HepG2 (cell line): ENCODE data around the gene THSD8. TPM values are rescaled to one million over a fixed set of nuclear protein-coding genes. Genes with fewer than 3 reads are reported as not detected.

ENCODE experiments used
- NCOR1 ChIP-seq: fragments of 200-600 bp; sonication (generic); IDR thresholded peaks from 2 replicates; pipeline ENCODE4 v1.7.0; 2017; ENCODE audit warnings: antibody characterized with exemption, low read length, borderline replicate concordance
- NFATC3 ChIP-seq: sonication (generic); formaldehyde crosslinking; IDR thresholded peaks from 2 replicates; pipeline ENCODE4 v1.5.1; 2020; ENCODE audit warnings: mild to moderate bottlenecking, missing genetic modification reagents
- NR2F1 ChIP-seq, 2 experiments: fragments of 450-650 bp in 1 of 2; formaldehyde crosslinking in 1 of 2; IDR thresholded peaks; 2 replicates each; pipeline versions ENCODE4 v1.5.0 to v1.6.1; 2016 to 2020; ENCODE audit warnings: mild to moderate bottlenecking in 1 of 2, missing compliant biosample characterization in 1 of 2, missing genetic modification reagents in 1 of 2, moderate library complexity in 1 of 2
- ZFP82 ChIP-seq: sonication (generic); formaldehyde crosslinking; IDR thresholded peaks from 2 replicates; pipeline ENCODE4 v1.5.1; 2020; ENCODE audit warnings: mild to moderate bottlenecking, missing genetic modification reagents, borderline replicate concordance
- ZNF589 ChIP-seq: sonication (generic); formaldehyde crosslinking; conservative IDR thresholded peaks from 2 replicates; pipeline ENCODE4 v1.8.0; 2022; ENCODE audit warnings: mild to moderate bottlenecking, moderate library complexity, missing genetic modification reagents
- ZNF878 ChIP-seq: sonication (generic); formaldehyde crosslinking; IDR thresholded peaks from 2 replicates; pipeline ENCODE4 v1.8.1; 2023; ENCODE audit warnings: mild to moderate bottlenecking, missing genetic modification reagents, moderate library complexity
- polyA plus RNA-seq, 8 experiments: library from polyadenylated mRNA; depleted of rRNA in 3 of 8; stranded (reverse) in 7 of 8; unstranded in 1 of 8; fragments of >200 nt; fragmentation: Illumina TruSeq in 4 of 8; extraction: Trizol in 4 of 8; gene quantifications; 2 replicates each; pipeline versions ENCODE4 v1.2.1 to v1.2.3, GENCODE V29; 2011 to 2016; ENCODE audit warnings: low read depth in 4 of 8, missing spikeins in 1 of 8, mixed read lengths in 1 of 8; ENCODE audit not compliant: insufficient read depth in 1 of 8
- total RNA-seq, 5 experiments: library from RNA; depleted of rRNA; stranded (reverse); fragments of >200 nt; fragmentation: Illumina TruSeq; extraction: Trizol; gene quantifications; 2 replicates each; pipeline ENCODE4 v1.2.3, GENCODE V29; 2016; ENCODE audit warnings: low read depth in 1 of 5
- TF ChIP-seq, protein P1 (sequence below): sonication (generic); formaldehyde crosslinking; IDR thresholded peaks from 2 replicates; pipeline ENCODE4 v1.4.0; 2020; ENCODE audit warnings: missing genetic modification reagents
- TF ChIP-seq, protein P2 (sequence below): sonication (generic); formaldehyde crosslinking; IDR thresholded peaks from 2 replicates; pipeline ENCODE4 v1.8.0; 2022; ENCODE audit warnings: mild to moderate bottlenecking, missing genetic modification reagents, borderline replicate concordance
- TF ChIP-seq, protein P3 (sequence below): IDR thresholded peaks from 2 replicates; pipeline ENCODE4 v1.6.1; 2016; ENCODE audit warnings: mild to moderate bottlenecking

Gene THSD8
- total and polyA plus RNA-seq, 2 of the 13 experiments (the other 11 are each of a cell fraction or from before 2014, with no cell fraction given): 4.8 to 14.9 TPM

DNA sequence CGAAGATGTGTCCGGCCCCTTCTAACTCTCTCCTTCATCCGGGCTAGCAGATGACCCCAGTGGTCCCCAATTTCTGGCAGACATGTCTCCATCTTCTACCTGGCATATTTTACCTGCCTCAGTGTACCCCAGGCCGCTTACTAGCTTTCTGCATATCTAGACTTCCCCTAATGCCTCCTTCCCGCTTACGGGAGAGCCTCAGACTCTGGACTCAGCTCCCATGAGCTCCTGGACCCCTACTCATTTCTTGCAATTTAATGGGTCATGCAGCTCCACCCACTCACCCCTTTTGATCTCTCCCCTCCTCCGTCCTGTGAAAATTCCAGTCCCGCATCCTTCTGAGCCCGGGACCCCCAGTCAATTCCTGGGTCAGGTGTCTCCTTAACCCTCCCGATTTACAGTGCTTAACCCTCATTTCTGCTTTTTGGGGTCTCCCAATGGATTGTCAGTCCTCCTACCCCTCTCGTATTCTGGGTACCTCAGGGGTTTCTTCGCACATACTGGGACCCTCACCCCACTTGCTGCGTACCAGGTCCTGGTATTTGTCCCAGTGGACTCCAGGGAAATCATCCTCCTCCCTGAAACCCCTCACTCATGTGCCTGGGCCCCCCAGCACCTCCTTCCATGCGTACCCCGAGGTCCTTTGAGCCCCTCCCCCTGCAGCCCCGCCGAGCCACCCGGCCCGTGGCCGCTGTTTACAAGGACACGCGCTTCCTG lies 11.1 kb upstream of the THSD8 start (continued):
- TF ChIP-seq, protein P1, sequence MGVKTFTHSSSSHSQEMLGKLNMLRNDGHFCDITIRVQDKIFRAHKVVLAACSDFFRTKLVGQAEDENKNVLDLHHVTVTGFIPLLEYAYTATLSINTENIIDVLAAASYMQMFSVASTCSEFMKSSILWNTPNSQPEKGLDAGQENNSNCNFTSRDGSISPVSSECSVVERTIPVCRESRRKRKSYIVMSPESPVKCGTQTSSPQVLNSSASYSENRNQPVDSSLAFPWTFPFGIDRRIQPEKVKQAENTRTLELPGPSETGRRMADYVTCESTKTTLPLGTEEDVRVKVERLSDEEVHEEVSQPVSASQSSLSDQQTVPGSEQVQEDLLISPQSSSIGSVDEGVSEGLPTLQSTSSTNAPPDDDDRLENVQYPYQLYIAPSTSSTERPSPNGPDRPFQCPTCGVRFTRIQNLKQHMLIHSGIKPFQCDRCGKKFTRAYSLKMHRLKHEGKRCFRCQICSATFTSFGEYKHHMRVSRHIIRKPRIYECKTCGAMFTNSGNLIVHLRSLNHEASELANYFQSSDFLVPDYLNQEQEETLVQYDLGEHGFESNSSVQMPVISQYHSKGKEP: no peak
- TF ChIP-seq, protein P2, sequence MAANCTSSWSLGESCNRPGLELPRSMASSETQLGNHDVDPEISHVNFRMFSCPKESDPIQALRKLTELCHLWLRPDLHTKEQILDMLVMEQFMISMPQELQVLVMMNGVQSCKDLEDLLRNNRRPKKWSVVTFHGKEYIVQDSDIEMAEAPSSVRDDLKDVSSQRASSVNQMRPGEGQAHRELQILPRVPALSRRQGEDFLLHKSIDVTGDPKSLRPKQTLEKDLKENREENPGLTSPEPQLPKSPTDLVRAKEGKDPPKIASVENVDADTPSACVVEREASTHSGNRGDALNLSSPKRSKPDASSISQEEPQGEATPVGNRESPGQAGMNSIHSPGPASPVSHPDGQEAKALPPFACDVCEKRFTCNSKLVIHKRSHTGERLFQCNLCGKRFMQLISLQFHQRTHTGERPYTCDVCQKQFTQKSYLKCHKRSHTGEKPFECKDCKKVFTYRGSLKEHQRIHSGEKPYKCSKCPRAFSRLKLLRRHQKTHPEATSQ (CRISPR knock-in tag): 0 out of 2 replicates have a peak, but pooled peaks have one; percentile 41
- peak; percentile 16; the same call in 1 of the 2 replicates for TF ChIP-seq ZFP82 (CRISPR knock-in tag)
- no peak for TF ChIP-seq NR2F1 (CRISPR knock-in tag; IDR thresholded peaks at IDR 0.05)
- no peak for TF ChIP-seq NFATC3 (CRISPR knock-in tag)
- no peak for TF ChIP-seq NCOR1
- TF ChIP-seq ZNF878 (CRISPR knock-in tag): peak; percentile 88; the same call in 1 of the 2 replicates
- TF ChIP-seq ZNF589 (CRISPR knock-in tag): no peak
- TF ChIP-seq, protein P3, sequence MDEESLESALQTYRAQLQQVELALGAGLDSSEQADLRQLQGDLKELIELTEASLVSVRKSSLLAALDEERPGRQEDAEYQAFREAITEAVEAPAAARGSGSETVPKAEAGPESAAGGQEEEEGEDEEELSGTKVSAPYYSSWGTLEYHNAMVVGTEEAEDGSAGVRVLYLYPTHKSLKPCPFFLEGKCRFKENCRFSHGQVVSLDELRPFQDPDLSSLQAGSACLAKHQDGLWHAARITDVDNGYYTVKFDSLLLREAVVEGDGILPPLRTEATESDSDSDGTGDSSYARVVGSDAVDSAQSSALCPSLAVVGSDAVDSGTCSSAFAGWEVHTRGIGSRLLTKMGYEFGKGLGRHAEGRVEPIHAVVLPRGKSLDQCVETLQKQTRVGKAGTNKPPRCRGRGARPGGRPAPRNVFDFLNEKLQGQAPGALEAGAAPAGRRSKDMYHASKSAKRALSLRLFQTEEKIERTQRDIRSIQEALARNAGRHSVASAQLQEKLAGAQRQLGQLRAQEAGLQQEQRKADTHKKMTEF (CRISPR knock-in tag): no peak
